Spleen (tissue), 11 donors: Measurements from ENCODE around the gene ATP2B2. TPM values are rescaled to one million over a fixed set of nuclear protein-coding genes. Genes with fewer than 3 reads are reported as not detected.

Source experiments
- DNase-seq: peaks from one replicate; pipeline ENCODE4 v3.0.0-alpha.2; 2020
- H3K27ac ChIP-seq, 8 donors: fragments of 200-600 bp; sonication (generic) in 7 of 8; 1 replicate in 4 of 8; 2 replicates in 4 of 8; pipeline versions ENCODE4 v1.5.0 to v1.8.0; 2016 to 2021; ENCODE audit warnings: inconsistent platforms in 4 of 8, mild to moderate bottlenecking in 4 of 8, moderate library complexity in 1 of 8
- H3K27me3 ChIP-seq, 7 donors: fragments of 200-600 bp; sonication (generic) in 6 of 7; replicated peaks in 1 of 7; 1 replicate in 4 of 7; 2 replicates in 3 of 7; pipeline versions ENCODE4 v1.5.0 to v1.8.0; 2016 to 2021; ENCODE audit warnings: inconsistent platforms in 3 of 7, mild to moderate bottlenecking in 1 of 7
- H3K36me3 ChIP-seq, 6 donors: fragments of 200-600 bp; sonication (generic) in 5 of 6; 1 replicate in 4 of 6; 2 replicates in 2 of 6; pipeline versions ENCODE4 v1.5.0 to v1.8.0; 2016 to 2021; ENCODE audit warnings: inconsistent platforms in 2 of 6
- H3K4me1 ChIP-seq, 6 donors: fragments of 200-600 bp; sonication (generic) in 5 of 6; 1 replicate in 3 of 6; 2 replicates in 3 of 6; pipeline versions ENCODE4 v1.5.0 to v1.8.0; 2016 to 2021; ENCODE audit warnings: inconsistent platforms in 3 of 6
- H3K4me3 ChIP-seq, 8 donors: fragments of 200-600 bp; sonication (generic) in 7 of 8; 1 replicate in 4 of 8; 2 replicates in 4 of 8; pipeline versions ENCODE4 v1.5.0 to v1.8.0; 2016 to 2021; ENCODE audit warnings: inconsistent platforms in 4 of 8, mild to moderate bottlenecking in 4 of 8, moderate library complexity in 2 of 8
- H3K9me3 ChIP-seq, 8 donors: fragments of 200-600 bp; sonication (generic) in 7 of 8; 1 replicate in 4 of 8; 2 replicates in 4 of 8; pipeline versions ENCODE4 v1.5.0 to v1.8.0; 2016 to 2021; ENCODE audit warnings: inconsistent platforms in 4 of 8
- CTCF ChIP-seq, 11 experiments: fragments of 200-600 bp in 7 of 11; fragments of 450-650 bp in 4 of 11; sonication (generic) in 4 of 11; IDR thresholded peaks in 8 of 11; conservative IDR thresholded peaks in 3 of 11; 1 replicate in 7 of 11; 2 replicates in 4 of 11; pipeline versions ENCODE4 v1.4.0 to v1.8.0; 2016 to 2021; ENCODE audit warnings: antibody characterized with exemption in 11 of 11, inconsistent platforms in 4 of 11, mild to moderate bottlenecking in 1 of 11
- POLR2A ChIP-seq, 3 donors: fragments of 450-650 bp; IDR thresholded peaks; one replicate each; pipeline ENCODE4 v1.5.1; 2017; ENCODE audit warnings: antibody characterized with exemption in 3 of 3, mild to moderate bottlenecking in 1 of 3
- POLR2AphosphoS5 ChIP-seq, 3 donors: sonication (generic); formaldehyde crosslinking; IDR thresholded peaks; one replicate each; pipeline ENCODE4 v1.5.1; 2017; ENCODE audit warnings: antibody characterized with exemption in 3 of 3
- WGBS, 5 donors: extraction: QIAGEN DNeasy Blood & Tissue Kit in 3 of 5; methylation state at CpG; one replicate each; pipeline versions ENCODE4 v1.1.5 to v1.1.7; 2013 to 2018; 5-methylcytosine and 5-hydroxymethylcytosine counted together
- intact Hi-C: fragments of 100-400 bp; cut with DNase I; formaldehyde crosslinking; loops from one replicate; pipeline ENCODE4 v1.15.0; 2023; ENCODE audit warnings: low total_unique reads
- polyA plus RNA-seq, 3 donors: library from polyadenylated mRNA; stranded (reverse); fragments of 200-250 nt; gene quantifications; one replicate each; pipeline ENCODE4 v1.2.1, GENCODE V29; 2013
- total RNA-seq, 7 donors: library from RNA; depleted of rRNA in 3 of 7; stranded (reverse); fragments of >200 nt in 3 of 7; fragmentation: NEBNext Ultra II Directional in 4 of 7; extraction: Animal tissue kit (Norgen Biotek cat#: 25700) in 4 of 7; gene quantifications; one replicate each; pipeline versions ENCODE4 v1.1.0 to v1.2.1, GENCODE V29; 2016 to 2021
- donor health status: healthy with polysubstance abuse.
- donor health status: DM: no; HTN: no; CAD: no; lungs with moderate emphysema.
- donor health status: DM: no; HTN: no; CAD: no.
- donor health status: Bipolar disorder and iron deficiency.
- donor health status: healthy.
- donor health status: DM: no; HTN: no; CAD: no.
- donor health status: DM: yes; HTN: yes; CAD: no.

Gene ATP2B2
- total and polyA plus RNA-seq, 10 donors, result 0.02 to 1.5 (median 0.24) TPM; not detected in 2

- no peaks in the 10 kb centered on the region for H3K36me3 ChIP-seq
- DNase-seq, result peak; percentile 66
- H3K9me3 ChIP-seq, result no peaks in the 10 kb centered on the region
- intact Hi-C loops, result no loop called here
- no peaks in the 10 kb centered on the region for H3K4me1 ChIP-seq
- H3K27ac ChIP-seq, result no peak overlapping the region
- TF ChIP-seq CTCF (IDR thresholded peaks at IDR 0.05 in 8 of 11, conservative IDR thresholded peaks at IDR 0.05 in 3 of 11) (no peak), POLR2AphosphoS5 (IDR thresholded peaks at IDR 0.05) (no peak), POLR2A (IDR thresholded peaks at IDR 0.05) (no peak)
- H3K27me3 ChIP-seq, result no peaks in the 10 kb centered on the region
- no peak overlapping the region for H3K4me3 ChIP-seq
- WGBS, 5 donors, result 69 to 82% (median 78%) methylated on average over 12 of the region's 12 CpGs
Observed at GRCh38 chr3:10428406-10429091, 76.8 kb downstream of the ATP2B2 start.

- intact Hi-C loops, result no loop called here
- no peaks in the 10 kb centered on the region for H3K9me3 ChIP-seq
- WGBS, 5 donors, result 69 to 79% (median 74%) methylated on average over 15 of the region's 15 CpGs
- no peak overlapping the region for H3K27ac ChIP-seq
- no peak for TF ChIP-seq CTCF (IDR thresholded peaks at IDR 0.05 in 8 of 11, conservative IDR thresholded peaks at IDR 0.05 in 3 of 11)
- TF ChIP-seq POLR2AphosphoS5 (IDR thresholded peaks at IDR 0.05), result no peak
- no peak for TF ChIP-seq POLR2A (IDR thresholded peaks at IDR 0.05)
- H3K4me1 ChIP-seq, result peaks cover 0 to under 1% (median 0%) of the 10 kb centered on the region in 6 donors
- DNase-seq, result no peak
- H3K27me3 ChIP-seq, result no peaks in the 10 kb centered on the region
- no peaks in the 10 kb centered on the region for H3K36me3 ChIP-seq
- H3K4me3 ChIP-seq, result no peak overlapping the region
Observed at GRCh38 chr3:10426346-10427220, 78.8 kb downstream of the ATP2B2 start.

GRCh38 chr3:10423171-10423882 is 82.1 kb downstream of the ATP2B2 start:
- TF ChIP-seq CTCF (IDR thresholded peaks at IDR 0.05 in 8 of 11, conservative IDR thresholded peaks at IDR 0.05 in 3 of 11) (no peak), POLR2A (IDR thresholded peaks at IDR 0.05) (no peak), POLR2AphosphoS5 (IDR thresholded peaks at IDR 0.05) (no peak)
- 78 to 85% (median 81%) methylated on average over 12 to 14 of the region's 14 CpGs for WGBS, 5 donors
- Histone ChIP-seq H3K4me3 (no peak overlapping the region), H3K36me3 (no peaks in the 10 kb centered on the region), H3K27me3 (no peaks in the 10 kb centered on the region), H3K4me1 (peaks cover 0 to 18% (median 0%) of the 10 kb centered on the region in 6 donors), H3K9me3 (no peaks in the 10 kb centered on the region), H3K27ac (no peak overlapping the region)
- no peak for DNase-seq
- intact Hi-C loops, result no loop called here
